Activated CD4-positive, alpha-beta T cell treated with anti-CD3 and anti-CD28 coated beads for 1 hour (primary cell): Measurements from ENCODE around the gene WLS.
"Not testable (repeated sequence)": the region's sequence is repeated elsewhere in the genome, so short reads cannot be mapped to it uniquely, and the experiment has no call there.

ENCODE experiments used
- DNase-seq: peaks from one replicate; pipeline ENCODE4 v3.0.0-alpha.2; 2020

WLS gene

DNA sequence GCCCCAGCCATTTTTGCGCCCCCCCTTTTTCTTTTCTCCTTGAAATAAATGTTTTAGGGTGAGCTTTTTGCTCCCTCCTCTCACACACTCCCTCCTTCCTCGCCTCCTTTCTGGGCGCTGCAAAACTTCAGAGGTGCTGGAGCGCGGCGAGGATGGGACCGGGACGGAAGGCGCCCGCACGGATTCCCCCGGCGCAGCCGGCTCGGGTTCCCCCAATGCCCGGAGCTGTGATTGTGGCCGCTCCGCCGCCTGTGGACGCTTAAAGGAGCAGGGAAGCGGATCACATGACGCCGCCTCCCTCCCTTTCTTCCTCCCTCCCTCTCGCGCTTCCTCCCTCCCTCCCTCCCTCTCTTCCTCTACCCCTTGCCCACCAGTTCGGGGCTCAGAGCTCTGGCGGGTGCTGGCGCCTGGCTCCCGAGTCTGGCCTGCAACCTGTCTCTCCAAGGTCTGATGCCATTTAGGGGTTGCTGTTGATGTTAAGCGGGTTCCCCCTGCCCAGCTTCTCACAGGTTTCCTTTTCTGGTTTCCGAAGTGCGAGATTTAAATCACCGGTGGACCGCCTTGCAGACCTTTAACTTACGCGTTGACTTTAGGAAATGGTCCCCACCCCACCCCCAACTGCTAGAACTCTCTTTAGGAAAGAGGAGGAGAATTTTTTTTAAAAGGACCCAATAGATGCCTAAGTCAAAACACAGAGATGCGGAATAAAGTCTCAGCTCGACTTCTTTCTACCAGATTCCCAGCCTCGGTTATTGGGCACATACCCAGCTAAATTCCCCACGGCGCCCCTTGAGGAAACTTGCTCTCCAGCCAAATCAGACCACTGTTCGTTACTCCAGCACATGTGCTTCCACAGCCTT, at the start of gene WLS:
Gene WLS, minus strand, starts transcription at position 235 of the 860 bp plus-strand sequence. Its CDS starts 224 bp downstream, at position 11.
- DNase-seq, result no peak

DNA sequence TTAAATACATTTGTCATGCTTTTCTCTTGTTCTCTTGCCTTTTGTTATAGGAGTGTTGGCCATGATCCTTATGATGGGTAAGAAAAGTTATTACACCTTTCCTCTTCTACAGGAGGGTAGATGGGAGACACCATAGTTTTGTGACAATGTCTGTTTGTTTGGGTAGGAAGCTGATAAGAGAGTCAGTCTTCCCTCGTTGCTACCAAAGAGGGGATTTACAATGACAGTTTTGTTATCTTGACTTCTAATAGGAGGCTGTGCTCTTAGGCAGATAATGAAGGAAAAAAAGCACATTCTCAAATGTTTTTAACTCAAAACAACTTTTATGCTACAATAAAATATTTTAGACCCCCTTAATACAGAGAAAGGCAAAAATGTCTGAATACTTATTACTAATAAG, 48.0 kb upstream of the WLS start:
- DNase-seq, result no peak

DNA sequence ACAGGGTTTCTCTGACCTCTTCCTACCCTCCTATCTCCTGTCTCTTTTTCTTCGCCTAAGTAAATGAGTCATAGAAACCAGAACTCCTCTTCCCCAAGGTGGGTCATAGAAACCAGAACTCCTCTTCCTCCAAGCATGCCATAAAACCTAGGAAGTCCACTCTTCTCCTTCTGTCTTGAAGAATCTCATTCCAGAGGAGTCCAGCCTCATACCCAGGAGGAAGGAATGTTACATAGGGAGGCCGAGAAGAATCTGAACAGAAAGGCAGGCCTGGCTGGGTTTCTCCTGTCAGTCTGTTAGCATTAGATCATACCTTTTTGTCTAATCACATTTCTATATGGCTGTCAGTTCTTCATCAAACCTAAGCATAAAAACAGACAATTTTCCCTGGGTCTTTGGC, 47.5 kb upstream of the WLS start:
- DNase-seq, result no peak

DNA sequence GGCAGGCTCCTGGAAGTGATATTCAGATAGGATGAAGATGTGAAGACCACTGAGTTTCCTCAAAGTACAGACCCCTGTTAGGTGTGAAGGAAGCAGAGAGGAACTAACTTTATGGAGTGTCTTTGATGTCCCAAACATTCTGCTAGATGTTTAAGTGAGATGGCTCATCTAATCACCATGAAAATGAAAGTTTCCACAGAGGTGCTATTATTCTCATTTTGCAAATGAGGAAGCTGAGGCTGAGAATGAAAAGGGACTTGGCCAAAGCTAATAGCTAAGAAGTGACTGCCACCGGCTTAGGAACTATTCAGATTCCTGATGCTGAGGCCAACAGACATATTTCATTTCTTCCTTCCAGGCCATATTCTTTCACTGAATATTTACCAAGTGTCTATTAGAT, 45.9 kb upstream of the WLS start:
- DNase-seq, result no peak

DNA sequence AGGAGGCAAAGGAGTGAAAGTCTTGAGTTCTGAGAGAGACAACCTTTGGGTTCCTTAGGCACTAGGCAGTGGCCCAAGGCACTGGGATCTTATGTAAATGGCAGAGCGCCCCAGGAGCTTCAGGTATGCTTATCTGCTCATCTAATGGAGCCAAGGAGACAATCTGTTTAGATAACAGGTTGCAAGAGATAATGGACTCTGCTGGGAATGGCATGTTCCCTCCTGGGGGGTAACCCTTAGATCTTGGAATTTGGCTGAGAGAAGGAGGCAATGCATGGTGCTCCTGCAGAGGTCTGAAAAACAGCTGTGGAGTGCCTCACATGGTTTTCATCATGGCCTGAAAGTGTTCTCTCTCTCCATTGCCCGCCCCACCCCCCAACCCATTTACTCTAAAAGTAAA, 44.1 kb upstream of the WLS start:
- DNase-seq, result no peak

DNA sequence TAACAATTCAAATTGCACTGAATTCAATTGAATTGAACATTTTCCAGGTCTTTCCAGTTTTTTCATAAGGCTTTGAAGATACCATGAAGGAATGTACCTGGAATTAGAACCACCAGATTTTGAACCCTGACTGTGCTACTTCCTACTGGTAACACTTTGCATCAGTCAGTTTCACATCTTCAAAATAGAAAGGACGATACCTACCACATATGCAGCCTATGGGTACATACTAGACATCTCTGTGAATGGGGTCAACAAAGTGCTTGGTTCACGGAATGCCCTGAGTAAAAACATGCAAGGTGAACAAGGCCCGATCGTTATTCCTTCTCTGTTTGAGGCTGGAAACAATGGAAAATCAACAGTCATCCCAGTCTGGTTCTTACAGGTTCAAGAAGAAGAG, 41.2 kb upstream of the WLS start:
- DNase-seq, result no peak

DNA sequence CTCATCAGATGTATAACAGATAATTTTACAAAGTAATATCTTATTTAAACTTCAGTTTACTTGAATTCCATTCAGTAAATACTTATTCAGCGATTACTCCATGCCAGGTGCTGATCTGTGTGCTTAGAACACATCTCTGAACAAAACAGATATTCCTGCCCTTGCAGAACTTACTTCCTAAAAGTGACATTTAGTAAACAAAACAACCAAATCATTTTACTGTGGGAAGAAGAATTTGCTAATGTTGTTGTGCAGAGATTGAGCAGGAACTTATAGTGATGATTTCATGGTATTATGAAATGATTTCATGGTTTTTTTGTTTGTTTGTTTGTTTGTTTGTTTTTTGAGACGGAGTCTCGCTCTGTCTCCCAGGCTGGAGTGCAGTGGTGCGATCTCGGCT, 39.3 kb upstream of the WLS start:
- DNase-seq, result no peak

DNA sequence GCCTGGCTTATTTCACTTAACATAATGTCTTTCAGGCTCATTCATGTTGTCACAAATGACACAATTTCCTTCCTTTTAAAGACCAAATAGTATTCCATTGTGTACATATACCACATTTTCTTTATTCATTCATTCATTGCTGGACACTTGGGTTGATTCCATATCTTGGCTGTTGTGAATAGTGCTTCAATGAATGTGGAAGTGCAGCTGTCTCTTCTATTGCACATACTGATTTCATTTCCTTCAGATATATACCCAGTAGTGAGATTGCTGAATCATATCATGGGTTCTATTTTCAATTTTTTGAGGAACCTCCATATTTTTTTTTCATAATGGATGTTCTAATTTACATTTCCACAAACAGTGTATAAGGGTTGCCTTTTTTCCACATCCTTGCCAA, 38.6 kb upstream of the WLS start:
- DNase-seq, result no peak

DNA sequence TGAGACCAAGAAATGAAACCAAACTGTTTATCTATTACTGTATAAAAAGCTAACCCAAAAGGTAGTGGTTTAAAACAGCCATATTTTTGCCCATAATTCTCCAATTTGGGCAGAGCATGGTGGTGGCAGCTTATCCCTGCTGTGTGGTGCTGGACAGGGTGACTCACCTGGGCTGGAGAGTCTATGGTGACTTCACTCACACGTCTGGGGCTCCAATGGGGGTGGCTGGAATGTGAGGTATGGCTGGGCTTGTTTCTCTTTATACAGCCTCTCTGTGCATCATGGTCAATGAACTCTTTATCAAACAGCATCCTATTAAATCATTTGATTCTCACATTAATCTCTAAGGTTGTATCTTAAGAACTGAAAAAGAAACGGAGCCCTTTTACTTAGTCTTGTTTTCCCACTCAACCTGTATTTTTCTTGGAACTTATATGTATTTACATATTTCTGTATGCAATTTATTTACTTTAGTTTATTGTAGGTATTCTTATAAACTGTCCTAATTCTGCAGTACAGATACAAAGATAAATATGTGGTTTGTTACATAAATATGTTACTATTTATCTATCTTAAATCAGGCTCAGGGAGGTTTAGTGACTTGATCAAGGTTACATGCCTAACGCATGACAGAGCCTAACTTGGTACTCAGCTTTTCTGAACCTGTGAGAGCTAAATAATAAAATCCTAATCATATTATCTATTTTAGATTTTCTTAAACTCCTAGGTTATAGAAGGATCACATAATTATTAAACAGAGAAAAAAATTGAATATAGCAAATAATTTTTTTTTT, 37.5 kb upstream of the WLS start:
- DNase-seq, result no peak

DNA sequence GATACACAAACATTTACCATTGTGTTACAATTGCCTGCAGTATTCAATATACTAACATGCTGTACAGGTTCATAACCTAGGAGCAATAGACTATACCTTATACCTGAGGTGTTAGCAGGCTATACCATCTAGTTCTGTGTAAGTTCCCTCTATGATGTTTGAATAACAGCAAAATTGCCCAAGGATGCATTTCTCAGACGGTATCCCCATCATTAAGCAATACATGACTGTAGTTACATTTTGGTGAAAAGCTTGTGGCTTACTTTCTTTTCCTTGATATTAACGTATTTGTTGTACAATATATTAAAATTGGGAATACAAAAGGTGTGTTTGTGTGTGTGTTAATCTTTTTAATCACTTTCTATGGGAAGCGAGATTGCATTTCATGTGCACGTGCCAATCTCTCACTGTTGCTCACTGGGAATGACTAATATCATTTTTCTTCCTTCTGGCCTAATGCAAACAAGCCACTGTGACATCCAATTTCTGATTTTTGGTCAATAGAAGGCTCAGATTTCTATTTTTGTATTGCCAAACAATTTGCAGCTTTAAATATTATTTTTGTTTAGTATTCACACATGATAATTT, 36.7 kb upstream of the WLS start:
- DNase-seq, result no peak

DNA sequence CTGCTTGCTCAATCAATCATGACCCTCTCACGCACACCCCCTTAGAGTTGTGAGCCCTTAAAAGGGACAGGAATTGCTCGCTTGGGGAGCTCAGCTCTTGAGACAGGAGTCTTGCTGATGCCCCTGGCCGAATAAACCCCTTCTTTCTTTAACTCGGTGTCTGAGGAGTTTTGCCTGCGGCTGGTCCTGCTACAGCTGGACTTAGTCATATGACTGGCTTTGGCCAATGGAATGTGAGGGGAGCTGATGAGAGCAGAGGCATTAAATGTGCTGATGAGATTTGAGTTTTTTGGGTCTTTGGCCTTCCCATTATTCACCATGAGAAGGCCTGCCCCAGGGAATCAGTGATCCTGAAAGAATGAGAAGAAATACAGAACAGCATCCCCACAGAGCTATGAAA, 24.5 kb upstream of the WLS start:
- not testable (repeated sequence) for DNase-seq

DNA sequence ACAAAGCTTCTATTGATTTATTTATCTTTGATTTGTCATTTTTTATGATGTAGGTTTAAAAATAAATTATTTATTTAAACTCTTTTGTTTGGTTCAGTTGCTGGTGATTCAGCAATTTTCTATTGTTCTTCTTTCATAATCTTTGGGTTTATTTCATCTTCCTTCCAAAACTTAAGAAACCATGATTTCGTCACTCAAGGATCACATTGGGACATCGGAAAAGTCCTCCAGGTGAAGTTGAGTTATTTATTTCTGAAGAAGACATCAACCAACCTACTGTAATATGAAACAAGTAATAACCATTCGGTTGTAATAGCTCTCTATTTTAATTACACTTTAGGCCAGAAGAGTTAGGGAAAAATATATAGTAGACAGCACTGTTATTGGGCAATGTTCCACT, 23.0 kb upstream of the WLS start:
- no peak for DNase-seq

DNA sequence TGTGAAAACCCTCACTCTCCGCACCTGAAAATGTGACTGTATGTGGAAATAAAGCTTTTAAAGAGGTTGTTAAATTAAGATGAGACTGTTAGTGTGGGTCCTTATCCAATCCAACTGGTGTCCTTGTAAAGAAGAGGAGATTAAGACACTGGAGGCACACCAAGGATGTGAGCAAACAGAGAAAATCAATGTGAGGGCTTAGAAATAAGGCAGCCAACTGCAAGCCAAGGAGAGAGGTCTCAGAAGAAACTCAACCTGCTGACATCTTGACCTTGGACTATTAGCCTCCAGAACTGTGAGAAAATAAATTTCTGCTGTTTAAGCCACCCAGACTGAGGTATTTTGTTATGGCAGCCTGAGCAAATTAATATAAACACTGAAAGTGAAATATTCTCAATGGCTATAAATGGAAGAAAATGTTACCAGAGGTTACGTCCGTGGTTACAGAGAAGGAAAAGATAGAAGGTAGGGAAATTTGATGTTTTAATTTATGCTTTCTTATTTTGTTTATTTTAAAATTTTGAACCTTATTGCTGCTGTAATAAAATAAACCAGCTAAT, 22.4 kb upstream of the WLS start:
- DNase-seq, result no peak

DNA sequence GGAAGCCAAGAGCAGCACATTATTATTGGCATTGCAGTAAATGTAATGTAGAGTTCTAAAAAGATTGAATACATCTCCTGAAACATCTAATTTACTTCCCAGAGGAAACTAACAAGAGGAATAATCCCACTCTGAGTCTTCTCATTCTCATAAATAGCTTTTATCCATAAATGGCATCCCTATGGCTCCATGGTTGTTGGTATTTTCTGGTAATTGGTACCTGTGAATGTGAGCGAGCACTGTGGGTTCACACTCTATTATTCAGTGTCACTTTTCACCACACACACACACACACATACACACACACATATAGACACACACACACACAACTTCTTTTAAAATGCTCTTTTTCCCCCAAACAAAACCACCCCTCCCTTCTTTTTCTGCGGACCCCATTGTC, 4.7 kb upstream of the WLS start:
- DNase-seq, result no peak

DNA sequence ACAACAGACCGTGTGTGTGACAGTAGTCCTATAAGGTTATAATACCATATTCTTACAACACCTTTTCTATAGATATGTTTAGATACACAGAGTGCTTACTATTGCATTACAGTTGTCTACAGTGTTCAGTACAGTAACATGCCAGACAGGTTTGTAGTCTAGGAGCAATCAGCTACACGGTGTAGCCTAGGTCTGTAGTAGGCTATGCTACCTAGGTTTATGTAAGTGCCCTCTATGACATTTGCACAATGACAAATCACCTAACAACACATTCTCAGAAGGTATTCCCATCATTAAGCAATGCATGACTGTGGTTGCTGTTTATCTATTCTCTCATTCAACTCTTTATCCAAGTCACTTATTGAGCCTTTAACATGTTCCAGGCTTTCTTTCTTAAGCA, 1.8 kb upstream of the WLS start:
- no peak for DNase-seq

DNA sequence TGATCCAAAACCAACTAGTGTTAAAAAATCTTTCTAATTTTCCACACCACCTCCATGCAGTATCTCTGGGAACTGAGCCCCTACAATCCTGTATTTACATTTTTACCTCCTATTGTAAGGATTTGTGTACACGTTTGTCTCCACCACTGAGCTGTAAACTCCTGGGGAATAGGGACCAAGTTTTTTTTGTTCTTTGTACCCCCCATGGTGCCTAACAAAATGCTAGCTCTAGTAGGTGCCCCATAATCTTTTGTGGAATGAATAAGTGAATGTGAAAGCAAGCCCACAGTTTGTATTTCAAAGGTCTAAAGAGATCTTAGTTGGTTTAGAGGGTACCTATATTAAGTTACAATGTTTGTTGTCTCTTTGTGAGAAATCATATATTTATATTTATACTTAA, 879 bp upstream of the WLS start:
- no peak for DNase-seq

DNA sequence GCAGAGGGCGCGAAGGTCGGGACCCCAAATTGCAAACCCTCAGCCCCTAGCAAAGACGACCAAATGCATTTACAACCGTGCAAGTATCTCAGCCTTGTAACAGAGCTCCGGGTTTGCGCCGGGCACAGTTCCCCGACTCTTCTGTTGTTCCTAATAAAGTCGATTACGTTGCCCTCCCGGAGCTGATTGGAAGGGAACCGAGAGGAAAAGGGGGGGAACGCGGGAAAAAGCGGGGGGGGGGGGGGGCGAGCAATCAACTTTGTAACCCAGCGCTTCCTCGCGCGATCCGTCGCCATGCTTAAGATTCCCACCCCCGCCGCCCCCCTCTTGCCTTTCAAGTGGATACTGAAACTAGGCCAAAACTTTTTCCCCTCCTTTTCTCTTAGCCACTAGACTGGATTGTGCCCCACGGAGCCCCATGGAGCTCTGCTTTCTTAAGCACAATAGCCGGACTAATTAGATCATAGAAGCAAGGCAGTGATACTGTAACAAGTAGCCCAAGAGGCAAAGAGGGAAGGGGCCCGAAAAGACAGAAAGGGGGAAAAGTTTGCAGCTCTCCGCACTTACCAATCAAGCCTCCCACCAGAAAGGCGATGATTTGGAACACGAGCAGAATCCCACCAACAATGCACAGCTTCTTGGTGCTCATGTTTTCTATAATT, 565 bp downstream of the WLS start:
- no peak for DNase-seq

DNA sequence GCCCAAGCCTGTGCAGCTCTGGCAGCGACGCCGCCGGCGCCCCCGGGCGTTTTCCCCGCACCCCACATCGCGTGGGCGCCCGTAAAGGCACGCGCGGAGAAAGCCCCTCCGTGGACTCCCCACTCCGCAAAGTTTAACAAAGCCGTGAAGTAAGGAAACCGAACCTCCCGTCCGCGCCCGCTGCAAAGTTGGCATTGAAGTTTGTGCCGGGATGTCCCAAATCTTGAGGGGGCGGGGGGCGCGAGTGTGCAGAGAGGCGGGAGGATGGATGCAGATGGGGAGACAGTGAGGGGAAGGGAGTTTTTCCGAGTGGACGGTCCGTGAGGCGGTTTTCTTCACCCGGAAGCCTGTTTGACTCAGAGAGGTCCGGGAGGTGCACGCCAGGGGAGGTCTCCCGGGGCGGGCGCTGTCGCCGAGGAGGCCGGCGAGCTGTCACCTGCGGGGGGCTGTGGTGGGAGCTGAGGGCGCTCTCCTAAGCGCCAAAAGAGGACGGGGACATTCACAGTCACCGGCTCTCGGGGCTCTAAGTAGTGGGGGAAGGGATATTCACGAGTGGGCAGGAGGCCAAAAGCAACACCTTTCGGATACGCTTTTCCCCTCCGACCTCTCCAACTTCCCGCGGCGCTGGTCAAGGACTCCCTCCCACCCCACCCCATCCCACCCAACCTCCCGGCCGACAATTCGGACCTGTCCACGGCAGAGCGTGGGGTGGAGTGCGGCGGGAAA, 1.3 kb downstream of the WLS start:
- DNase-seq, result no peak

DNA sequence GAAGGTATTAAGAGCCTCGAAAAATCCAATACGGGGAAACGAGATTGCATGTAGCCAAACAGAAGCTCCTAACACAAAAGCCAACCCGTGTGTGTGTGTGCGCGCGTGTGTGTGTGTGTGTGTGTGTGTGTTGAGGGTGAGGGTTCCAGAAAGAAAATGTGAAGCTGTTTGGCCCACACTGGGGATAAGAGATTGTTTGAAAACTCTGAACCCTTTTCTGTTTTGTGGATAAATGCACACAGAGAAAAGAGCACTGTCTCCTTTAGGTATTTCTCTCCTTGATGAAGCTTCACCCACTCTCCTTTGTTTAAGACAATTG, 1.9 kb downstream of the WLS start:
- no peak for DNase-seq

DNA sequence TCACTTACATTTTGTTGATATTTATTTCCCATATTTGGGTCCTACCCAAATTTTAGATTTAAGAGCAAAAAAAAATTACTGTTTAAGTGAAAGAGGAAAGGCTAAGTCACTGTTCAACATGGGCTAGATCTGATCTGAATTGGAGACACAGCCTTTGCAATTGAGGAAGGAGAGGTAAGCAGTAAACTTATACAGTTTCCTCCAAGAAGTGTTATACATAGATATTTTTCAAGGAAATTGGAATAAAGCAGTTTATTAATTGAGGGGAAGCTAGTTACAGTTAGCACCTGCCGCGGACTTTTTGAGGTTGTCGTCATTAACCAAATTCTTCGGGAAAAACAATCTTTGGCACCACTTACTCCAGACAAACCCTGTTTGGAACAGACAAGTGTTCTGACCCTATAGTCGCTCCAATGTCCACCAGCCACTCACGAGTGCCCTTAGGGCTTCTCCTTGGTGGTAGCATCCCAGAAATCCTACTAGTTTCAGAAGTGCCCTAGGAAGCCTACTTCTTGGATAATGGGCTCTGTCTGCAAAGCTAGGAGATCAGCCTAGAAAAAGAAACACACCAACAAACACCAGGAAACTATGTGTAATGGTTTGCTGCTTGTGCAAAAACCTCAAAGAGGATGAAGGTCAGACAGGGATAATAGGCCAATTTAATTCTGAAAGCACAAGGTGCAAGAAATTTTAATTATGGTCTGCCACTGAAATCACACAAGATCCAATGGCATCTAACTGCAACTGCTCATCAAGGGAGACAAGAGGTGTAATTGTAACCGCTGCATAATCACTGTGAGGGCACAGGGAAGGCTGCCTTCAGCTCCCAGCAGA, 2.5 kb downstream of the WLS start:
- no peak for DNase-seq

DNA sequence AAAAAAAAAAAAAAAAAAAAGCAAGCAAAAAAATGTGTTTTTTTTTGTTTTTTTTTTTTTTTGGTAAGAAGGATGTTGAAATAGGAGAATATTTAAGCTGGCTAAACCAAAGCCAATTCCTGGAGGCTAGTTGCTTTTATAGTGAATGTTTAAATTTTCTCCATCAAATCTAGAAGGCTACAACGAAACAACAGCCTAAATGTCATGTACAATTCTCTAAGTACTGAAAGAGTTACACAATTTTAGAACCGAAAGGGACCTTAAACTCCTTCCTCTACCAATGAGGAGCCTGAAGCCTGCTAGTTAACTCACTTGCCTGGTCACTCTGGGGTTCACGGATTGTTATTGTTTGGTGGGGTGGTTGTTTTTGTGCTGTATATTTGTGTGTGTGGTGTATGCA, 3.5 kb downstream of the WLS start:
- no peak for DNase-seq

DNA sequence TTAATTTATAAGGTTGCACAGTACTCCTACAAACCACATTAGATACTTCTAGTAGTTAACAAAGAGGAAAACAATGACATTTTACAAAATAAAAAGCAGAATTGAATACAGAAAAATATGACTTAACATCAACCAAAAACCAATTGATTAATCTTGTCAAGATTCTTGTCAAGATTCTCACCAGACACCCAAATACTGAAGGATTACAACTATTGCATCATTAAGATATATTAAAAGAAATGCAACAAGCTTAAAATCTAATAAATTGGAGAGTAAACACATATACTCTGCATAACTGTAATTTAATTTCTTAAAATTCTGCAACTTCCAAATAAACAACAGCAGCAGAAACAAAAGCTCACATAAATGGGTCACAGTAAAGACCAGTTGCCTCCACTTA, 4.7 kb downstream of the WLS start:
- DNase-seq, result no peak
